Psoas muscle (tissue), 8 donors: Measurements from ENCODE around the gene PDK1. TPM values are rescaled to one million over a fixed set of nuclear protein-coding genes. Genes with fewer than 3 reads are reported as not detected.

Experiments used
- ATAC-seq, 4 donors: fragments of 200-7000 bp; cut with Tn5 transposase; one replicate each; pipeline ENCODE4 v1.9.1; 2020; ENCODE audit warnings: moderate library complexity in 3 of 4, mild to moderate bottlenecking in 2 of 4
- DNase-seq, 2 donors: peaks; one replicate each; pipeline ENCODE4 v3.0.0-alpha.2; 2020
- H3K27ac ChIP-seq: fragments of 200-600 bp; one replicate; pipeline ENCODE4 v1.8.0; 2022
- H3K27me3 ChIP-seq, 3 donors: fragments of 200-600 bp in 1 of 3; one replicate each; pipeline versions ENCODE4 v1.6.1 to v1.8.0; 2013 to 2022; ENCODE audit warnings: low read length in 2 of 3, mild to moderate bottlenecking in 2 of 3, moderate library complexity in 1 of 3; ENCODE audit not compliant: insufficient read depth in 3 of 3
- H3K36me3 ChIP-seq, 2 donors: fragments of 200-600 bp in 1 of 2; one replicate each; pipeline versions ENCODE4 v1.6.1 to v1.8.0; 2013 to 2022; ENCODE audit warnings: low read depth in 1 of 2, mild to moderate bottlenecking in 1 of 2, moderate library complexity in 1 of 2; ENCODE audit not compliant: insufficient read depth in 1 of 2
- H3K4me1 ChIP-seq: fragments of 200-600 bp; one replicate; pipeline ENCODE4 v1.8.0; 2022
- H3K4me3 ChIP-seq: fragments of 200-600 bp; one replicate; pipeline ENCODE4 v1.8.0; 2022; ENCODE audit warnings: mild to moderate bottlenecking
- H3K9me3 ChIP-seq: fragments of 200-600 bp; one replicate; pipeline ENCODE4 v1.8.0; 2022
- WGBS, 3 donors: extraction: QIAGEN DNeasy Blood & Tissue Kit; methylation state at CpG; one replicate each; pipeline versions ENCODE4 v1.1.6 to v1.1.7; 2013; 5-methylcytosine and 5-hydroxymethylcytosine counted together
- intact Hi-C, 2 donors: fragments of 100-400 bp; cut with DNase I; formaldehyde crosslinking; loops; one replicate each; pipeline versions ENCODE4 v1.11.0 to v1.14.2; 2022
- polyA plus RNA-seq, 3 donors: library from polyadenylated mRNA; stranded (reverse); fragments of 200-250 nt; gene quantifications; one replicate each; pipeline ENCODE4 v1.2.3, GENCODE V29; 2013
- total RNA-seq, 4 donors: library from RNA; stranded (reverse); fragmentation: NEBNext Ultra II Directional in 2 of 4; extraction: Animal tissue kit (Norgen Biotek cat#: 25700) in 2 of 4; gene quantifications; one replicate each; pipeline versions ENCODE4 v1.2.1 to v1.2.4, GENCODE V29; 2021 to 2023
- TF ChIP-seq, protein P1 (sequence below): fragments of 200-600 bp; IDR thresholded peaks from one replicate; pipeline ENCODE4 v1.8.0; 2022; ENCODE audit warnings: antibody characterized with exemption
- donor health status: healthy with polysubstance abuse.
- donor health status: DM: no; HTN: no; CAD: no; lungs with moderate emphysema.
- donor health status: Bipolar disorder and iron deficiency.
- donor health status: healthy.
- donor health status: DM: yes; HTN: yes; CAD: no.
- donor health status: DM: no; HTN: no; CAD: no.
- donor health status: DM: no; HTN: no; CAD: no.
- donor health status: DM: yes; HTN: yes; CAD: no.

The PDK1 gene
- total and polyA plus RNA-seq, 7 donors, result 3.3 to 20.4 (median 9.8) TPM

DNA sequence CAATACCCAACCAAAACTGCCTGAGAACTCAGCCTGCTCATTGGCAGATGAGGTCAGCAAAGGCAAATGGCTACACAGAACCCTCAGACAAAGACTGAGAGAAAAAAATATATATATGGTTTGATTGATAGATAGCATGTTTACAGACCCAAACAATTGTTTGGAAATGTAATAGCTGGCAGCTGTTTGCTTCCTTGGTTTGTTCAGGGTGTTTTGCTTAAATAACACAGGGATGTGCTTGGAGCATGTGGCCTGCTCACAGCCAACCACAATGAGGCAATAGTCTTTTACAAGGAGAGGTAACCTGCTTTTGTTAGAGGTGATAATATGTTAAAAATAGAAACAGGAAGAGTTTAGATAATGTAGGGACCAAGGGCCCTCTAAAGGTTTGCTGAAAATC is 84.5 kb downstream of the PDK1 start:
- Histone ChIP-seq H3K9me3 (no peaks in the 10 kb centered on the region), H3K4me1 (no peaks in the 10 kb centered on the region), H3K27me3 (no peaks in the 10 kb centered on the region), H3K36me3 (no peaks in the 10 kb centered on the region), H3K27ac (no peak overlapping the region), H3K4me3 (no peak overlapping the region)
- TF ChIP-seq, protein P1, sequence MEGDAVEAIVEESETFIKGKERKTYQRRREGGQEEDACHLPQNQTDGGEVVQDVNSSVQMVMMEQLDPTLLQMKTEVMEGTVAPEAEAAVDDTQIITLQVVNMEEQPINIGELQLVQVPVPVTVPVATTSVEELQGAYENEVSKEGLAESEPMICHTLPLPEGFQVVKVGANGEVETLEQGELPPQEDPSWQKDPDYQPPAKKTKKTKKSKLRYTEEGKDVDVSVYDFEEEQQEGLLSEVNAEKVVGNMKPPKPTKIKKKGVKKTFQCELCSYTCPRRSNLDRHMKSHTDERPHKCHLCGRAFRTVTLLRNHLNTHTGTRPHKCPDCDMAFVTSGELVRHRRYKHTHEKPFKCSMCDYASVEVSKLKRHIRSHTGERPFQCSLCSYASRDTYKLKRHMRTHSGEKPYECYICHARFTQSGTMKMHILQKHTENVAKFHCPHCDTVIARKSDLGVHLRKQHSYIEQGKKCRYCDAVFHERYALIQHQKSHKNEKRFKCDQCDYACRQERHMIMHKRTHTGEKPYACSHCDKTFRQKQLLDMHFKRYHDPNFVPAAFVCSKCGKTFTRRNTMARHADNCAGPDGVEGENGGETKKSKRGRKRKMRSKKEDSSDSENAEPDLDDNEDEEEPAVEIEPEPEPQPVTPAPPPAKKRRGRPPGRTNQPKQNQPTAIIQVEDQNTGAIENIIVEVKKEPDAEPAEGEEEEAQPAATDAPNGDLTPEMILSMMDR, result no peak
- intact Hi-C loops, result no loop called here
- DNase-seq, result no peak
- ATAC-seq, result no peak

DNA sequence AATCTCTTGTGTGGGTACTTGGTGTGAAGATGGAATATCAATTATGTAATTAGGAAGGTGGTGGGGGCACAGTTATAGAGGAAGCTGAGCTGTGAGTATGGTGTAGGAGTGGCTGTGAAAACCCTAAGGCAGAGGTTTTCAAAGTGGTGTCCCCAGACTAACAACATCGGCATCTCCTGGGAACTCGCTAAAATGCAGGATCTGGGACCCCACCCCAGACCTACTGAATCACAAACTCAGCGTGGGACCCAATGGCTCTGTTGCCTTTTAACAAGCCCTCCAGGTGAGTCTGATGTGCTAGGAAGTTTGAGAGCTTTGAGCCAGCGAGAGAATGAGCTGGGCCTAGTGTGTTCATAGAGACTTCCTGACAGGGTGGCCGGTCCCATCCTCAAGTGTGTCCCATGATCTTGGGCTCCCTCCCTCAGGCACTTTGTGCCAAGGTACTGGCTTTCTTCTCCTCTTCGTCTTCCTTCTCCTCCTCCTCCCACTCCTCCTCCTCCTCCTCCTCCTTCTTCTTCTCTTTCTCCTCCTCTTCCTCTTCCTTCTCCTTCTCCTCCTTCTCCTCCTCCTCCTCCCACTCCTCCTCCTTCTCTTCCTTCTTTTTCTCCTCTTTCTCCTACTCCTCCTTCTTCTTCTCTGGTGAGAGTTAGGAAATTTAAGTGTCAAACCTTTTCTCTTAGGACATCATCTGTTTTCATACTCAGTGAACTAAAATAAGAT is 86.6 kb downstream of the PDK1 start:
- Histone ChIP-seq H3K4me3 (no peak overlapping the region), H3K4me1 (no peaks in the 10 kb centered on the region), H3K36me3 (no peaks in the 10 kb centered on the region), H3K9me3 (no peaks in the 10 kb centered on the region), H3K27me3 (no peaks in the 10 kb centered on the region), H3K27ac (no peak overlapping the region)
- TF ChIP-seq, protein P1, result no peak
- intact Hi-C loops, result no loop called here
- WGBS, 3 donors, result 57 to 77% (median 76%) methylated on average over 6 of the region's 6 CpGs
- DNase-seq (no peak), ATAC-seq (no peak)

DNA sequence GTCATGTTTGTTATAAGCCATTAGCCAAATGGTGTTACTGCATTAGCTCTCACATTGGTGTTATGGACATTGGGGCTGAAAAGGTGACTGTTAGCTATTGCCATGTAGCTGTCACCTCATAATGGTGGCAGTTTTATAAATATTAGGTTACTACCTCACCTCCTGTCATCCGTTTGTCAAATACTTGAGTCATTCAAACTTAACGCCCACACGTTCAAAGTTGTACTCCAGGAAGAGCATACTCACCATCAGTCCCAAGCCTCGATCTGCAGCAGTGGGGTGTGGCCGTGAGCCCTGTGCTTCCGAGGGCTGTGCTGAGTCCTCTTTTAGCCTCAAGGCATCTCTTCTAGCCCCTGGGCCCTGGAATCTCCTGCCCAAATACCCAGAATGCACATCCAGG is 87.3 kb downstream of the PDK1 start:
- TF ChIP-seq, protein P1, result no peak
- no peaks in the 10 kb centered on the region for H3K4me1 ChIP-seq
- H3K36me3 ChIP-seq, result no peaks in the 10 kb centered on the region
- H3K4me3 ChIP-seq, result no peak overlapping the region
- H3K9me3 ChIP-seq, result no peaks in the 10 kb centered on the region
- DNase-seq (no peak), ATAC-seq (no peak)
- intact Hi-C loops, result no loop called here
- no peak overlapping the region for H3K27ac ChIP-seq
- 72 to 75% (median 74%) methylated on average over 6 of the region's 6 CpGs for WGBS, 3 donors
- H3K27me3 ChIP-seq, result no peaks in the 10 kb centered on the region

DNA sequence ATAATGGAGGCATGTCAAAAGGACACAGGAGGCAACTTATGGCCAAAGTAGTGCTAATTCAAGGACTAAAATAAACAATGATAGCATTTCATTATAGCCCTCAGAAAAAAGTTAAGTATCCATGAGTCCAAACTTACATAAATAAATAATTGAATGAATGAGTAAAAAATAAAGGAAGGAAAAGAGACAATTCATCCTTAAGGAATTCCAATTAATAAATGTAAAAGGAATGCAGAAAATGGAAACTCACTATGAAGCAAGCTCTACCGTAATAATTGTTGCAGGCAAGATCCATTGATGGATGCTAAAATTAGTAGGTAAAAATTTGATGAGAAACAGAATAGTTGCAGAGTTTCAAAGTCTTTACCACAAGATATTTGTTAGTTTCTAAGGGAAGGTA is 91.5 kb downstream of the PDK1 start:
- ATAC-seq (no peak), DNase-seq (no peak)
- H3K27me3 ChIP-seq, result no peaks in the 10 kb centered on the region
- intact Hi-C loops, result no loop called here
- no peak overlapping the region for H3K27ac ChIP-seq
- H3K4me3 ChIP-seq, result no peak overlapping the region
- no peaks in the 10 kb centered on the region for H3K4me1 ChIP-seq
- H3K9me3 ChIP-seq, result no peaks in the 10 kb centered on the region
- 90 to 95% (median 92%) methylated on average over 1 of the region's 1 CpG for WGBS, 3 donors
- TF ChIP-seq, protein P1, result no peak
- no peaks in the 10 kb centered on the region for H3K36me3 ChIP-seq
